HAP-1 (cell line): ENCODE data around the gene CNR1.
A peak's percentile ranks its signal among the peaks of the same experiment; 100 is the strongest.

Experiments
- DNase-seq, 2 experiments: peaks; one replicate each; pipeline ENCODE4 v3.0.0-alpha.2; 2016 to 2020; ENCODE audit warnings: low spot score in 2 of 2
- H3K27me3 ChIP-seq: fragments of 250-450 bp; sonication (Bioruptor Pico); 2 replicates; pipeline ENCODE4 v1.5.1; 2020; ENCODE audit warnings: low read depth, mild to moderate bottlenecking, moderate library complexity
- H3K36me3 ChIP-seq: fragments of 250-450 bp; sonication (Bioruptor Pico); replicated peaks from 2 replicates; pipeline ENCODE4 v1.5.1; 2020; ENCODE audit warnings: mild to moderate bottlenecking
- H3K4me1 ChIP-seq: fragments of 250-450 bp; sonication (Bioruptor Pico); 2 replicates; pipeline ENCODE4 v1.5.1; 2020; ENCODE audit warnings: mild to moderate bottlenecking
- H3K4me3 ChIP-seq: fragments of 250-450 bp; sonication (Bioruptor Pico); 2 replicates; pipeline ENCODE4 v1.5.1; 2020; ENCODE audit warnings: mild to moderate bottlenecking, moderate library complexity
- H3K9me3 ChIP-seq: fragments of 250-450 bp; sonication (Bioruptor Pico); 2 replicates; pipeline ENCODE4 v1.5.1; 2020; ENCODE audit warnings: mild to moderate bottlenecking, moderate library complexity
- in situ Hi-C: fragments of 300-500 bp; cut with MboI; formaldehyde crosslinking; loops from 3 replicates; pipeline ENCODE4 v1.14.3; 2020; ENCODE audit warnings: low sequenced_read_pairs, inconsistent platforms, mixed read lengths

Gene CNR1

GRCh38 chr6:88165087-88165843 is 882 bp downstream of the CNR1 start:
- in situ Hi-C loops: no loop called here
- Histone ChIP-seq H3K9me3 (peaks cover 2% of the 10 kb centered on the region; the same call in 1 of the 2 replicates), H3K27me3 (no peaks in the 10 kb centered on the region), H3K4me1 (peaks cover 22% of the 10 kb centered on the region), H3K4me3 (peak overlapping the region; percentile 70), H3K36me3 (no peaks in the 10 kb centered on the region)
- peak in 1 of 2 experiments; percentile 7 for DNase-seq

- no peak for DNase-seq
- Histone ChIP-seq H3K27me3 (no peaks in the 10 kb centered on the region), H3K36me3 (no peaks in the 10 kb centered on the region), H3K4me1 (peaks cover 22% of the 10 kb centered on the region), H3K4me3 (peak overlapping the region; percentile 70), H3K9me3 (peaks cover 2% of the 10 kb centered on the region; the same call in 1 of the 2 replicates)
- in situ Hi-C loops: no loop called here
Observed at GRCh38 chr6:88164061-88164460, 2.1 kb downstream of the CNR1 start.

GRCh38 chr6:88163616-88164015 is 2.5 kb downstream of the CNR1 start:
- DNase-seq: no peak
- Histone ChIP-seq H3K36me3 (no peaks in the 10 kb centered on the region), H3K9me3 (peaks cover 2% of the 10 kb centered on the region; the same call in 1 of the 2 replicates), H3K4me1 (peaks cover 22% of the 10 kb centered on the region), H3K4me3 (no peak overlapping the region; the same call in 1 of the 2 replicates), H3K27me3 (no peaks in the 10 kb centered on the region)
- in situ Hi-C loops: no loop called here

- Histone ChIP-seq H3K36me3 (no peaks in the 10 kb centered on the region), H3K4me1 (peaks cover 22% of the 10 kb centered on the region)
- in situ Hi-C loops: no loop called here
Observed at GRCh38 chr6:88161940-88162339, 4.2 kb downstream of the CNR1 start.

GRCh38 chr6:88157106-88157505 is 9.0 kb downstream of the CNR1 start:
- no peak for DNase-seq
- in situ Hi-C loops: no loop called here
- Histone ChIP-seq H3K36me3 (no peaks in the 10 kb centered on the region), H3K27me3 (no peaks in the 10 kb centered on the region), H3K9me3 (no peaks in the 10 kb centered on the region), H3K4me1 (peaks cover 4% of the 10 kb centered on the region; the same call in 1 of the 2 replicates), H3K4me3 (no peak overlapping the region)

More at GRCh38 chr6:88161940-88162339, 4.2 kb downstream of the CNR1 start:
- Histone ChIP-seq H3K9me3 (no peaks in the 10 kb centered on the region), H3K27me3 (no peaks in the 10 kb centered on the region), H3K4me3 (no peak overlapping the region)
- DNase-seq: no peak

- H3K4me3 ChIP-seq: no peak overlapping the region
- no peaks in the 10 kb centered on the region for H3K36me3 ChIP-seq
- H3K9me3 ChIP-seq: no peaks in the 10 kb centered on the region
- H3K27me3 ChIP-seq: no peaks in the 10 kb centered on the region
- DNase-seq: no peak
- H3K4me1 ChIP-seq: no peaks in the 10 kb centered on the region; the same call in 1 of the 2 replicates
- in situ Hi-C loops: no loop called here
Observed at GRCh38 chr6:88145298-88145963, 20.7 kb downstream of the CNR1 start.

GRCh38 chr6:88144637-88145297 is 21.4 kb downstream of the CNR1 start:
- Histone ChIP-seq H3K36me3 (no peaks in the 10 kb centered on the region), H3K4me3 (no peak overlapping the region), H3K9me3 (no peaks in the 10 kb centered on the region), H3K4me1 (no peaks in the 10 kb centered on the region; the same call in 1 of the 2 replicates), H3K27me3 (no peaks in the 10 kb centered on the region)
- in situ Hi-C loops: no loop called here
- DNase-seq: no peak

- H3K27me3 ChIP-seq: no peaks in the 10 kb centered on the region
- in situ Hi-C loops: no loop called here
- no peak overlapping the region for H3K4me3 ChIP-seq
- H3K9me3 ChIP-seq: no peaks in the 10 kb centered on the region
- DNase-seq: no peak
- no peaks in the 10 kb centered on the region; the same call in 1 of the 2 replicates for H3K4me1 ChIP-seq
- no peaks in the 10 kb centered on the region for H3K36me3 ChIP-seq
Observed at GRCh38 chr6:88143421-88144157, 22.6 kb downstream of the CNR1 start.

- Histone ChIP-seq H3K4me3 (no peak overlapping the region), H3K9me3 (no peaks in the 10 kb centered on the region), H3K27me3 (no peaks in the 10 kb centered on the region), H3K4me1 (no peaks in the 10 kb centered on the region; the same call in none of the 2 replicates), H3K36me3 (no peaks in the 10 kb centered on the region)
- in situ Hi-C loops: no loop called here
- DNase-seq: no peak
Observed at GRCh38 chr6:88142297-88142668, 23.9 kb downstream of the CNR1 start.

GRCh38 chr6:88141561-88142296 is 24.4 kb downstream of the CNR1 start:
- Histone ChIP-seq H3K36me3 (no peaks in the 10 kb centered on the region), H3K4me3 (no peak overlapping the region), H3K27me3 (no peaks in the 10 kb centered on the region), H3K9me3 (no peaks in the 10 kb centered on the region), H3K4me1 (no peaks in the 10 kb centered on the region; the same call in none of the 2 replicates)
- in situ Hi-C loops: no loop called here
- DNase-seq: peak in 1 of 2 experiments; percentile 18

- in situ Hi-C loops: no loop called here
- no peak for DNase-seq
- H3K36me3 ChIP-seq: no peaks in the 10 kb centered on the region
- no peaks in the 10 kb centered on the region for H3K9me3 ChIP-seq
- no peaks in the 10 kb centered on the region; the same call in none of the 2 replicates for H3K4me1 ChIP-seq
- H3K4me3 ChIP-seq: no peak overlapping the region
- no peaks in the 10 kb centered on the region for H3K27me3 ChIP-seq
Observed at GRCh38 chr6:88137915-88138314, 28.2 kb downstream of the CNR1 start.

- in situ Hi-C loops: no loop called here
- no peak for DNase-seq
- Histone ChIP-seq H3K36me3 (no peaks in the 10 kb centered on the region), H3K9me3 (no peaks in the 10 kb centered on the region), H3K4me1 (no peaks in the 10 kb centered on the region; the same call in 1 of the 2 replicates), H3K27me3 (no peaks in the 10 kb centered on the region), H3K4me3 (no peak overlapping the region)
Observed at GRCh38 chr6:88135578-88136114, 30.5 kb downstream of the CNR1 start.
